Measurements from ENCODE around the gene PUS7L.

Gene PUS7L

GRCh38 chr12:43805860-43806736 lies 47.5 kb upstream of the PUS7L start, which contains the start of gene TWF1:
Gene TWF1 (minus strand): TSS chr12:43806317. CDS start chr12:43806245, 72 bp downstream.
- Histone ChIP-seq H3K27me3 (ENCODE audit: insufficient read depth, poor library complexity, severe bottlenecking) (no peaks in the 10 kb centered on the region), H3K27ac (replicated peaks) (peak within 1 kb of the TSS; percentile 94), H3K4me3 (replicated peaks; ENCODE audit: insufficient read depth, low read length) (peak within 1 kb of the TSS; percentile 93)
- TF ChIP-seq REST (IDR thresholded peaks at IDR 0.05; ENCODE audit: insufficient replicate concordance, low read depth) (peak; percentile 61), POLR2AphosphoS5 (IDR thresholded peaks at IDR 0.05; ENCODE audit: low read depth) (peak; percentile 86; the same call in 1 of the 2 replicates), SPI1 (IDR thresholded peaks at IDR 0.05; ENCODE audit: borderline replicate concordance, low read depth) (peak; percentile 92), CTCF (IDR thresholded peaks at IDR 0.05; ENCODE audit: insufficient read depth, low read length) (no peak)
- peak; percentile 32 to 84 for DNase-seq (ENCODE audit: low read depth in 1 of 2, low spot score in 1 of 2)

- Histone ChIP-seq H3K27me3 (ENCODE audit: insufficient read depth, poor library complexity, severe bottlenecking) (no peaks in the 10 kb centered on the region), H3K4me3 (replicated peaks; ENCODE audit: insufficient read depth, low read length) (peak overlapping the region; percentile 93), H3K27ac (replicated peaks) (peak overlapping the region; percentile 94)
- no peak for TF ChIP-seq GABPA (IDR thresholded peaks at IDR 0.05; ENCODE audit: low read depth)
- no peak for TF ChIP-seq CTCF (IDR thresholded peaks at IDR 0.05; ENCODE audit: insufficient read depth, low read length)
- no peak for TF ChIP-seq REST (IDR thresholded peaks at IDR 0.05; ENCODE audit: insufficient replicate concordance, low read depth)
- TF ChIP-seq SPI1 (IDR thresholded peaks at IDR 0.05; ENCODE audit: borderline replicate concordance, low read depth): no peak
- no peak for TF ChIP-seq POLR2AphosphoS5 (IDR thresholded peaks at IDR 0.05; ENCODE audit: low read depth)
- DNase-seq (ENCODE audit: low read depth in 1 of 2, low spot score in 1 of 2): no peak
These were observed 46.7 kb upstream of the PUS7L start for GRCh38 chr12:43805149-43805859.

GRCh38 chr12:43797561-43798217 lies 39.1 kb upstream of the PUS7L start:
- Histone ChIP-seq H3K4me3 (replicated peaks; ENCODE audit: insufficient read depth, low read length) (no peak overlapping the region), H3K27me3 (ENCODE audit: insufficient read depth, poor library complexity, severe bottlenecking) (no peaks in the 10 kb centered on the region), H3K27ac (replicated peaks) (no peak overlapping the region)
- TF ChIP-seq POLR2AphosphoS5 (IDR thresholded peaks at IDR 0.05; ENCODE audit: low read depth) (no peak), CTCF (IDR thresholded peaks at IDR 0.05; ENCODE audit: insufficient read depth, low read length) (no peak), REST (IDR thresholded peaks at IDR 0.05; ENCODE audit: insufficient replicate concordance, low read depth) (no peak)
- DNase-seq (ENCODE audit: low read depth in 1 of 2, low spot score in 1 of 2): no peak
